ENCODE data around the gene PHB1.

DNA sequence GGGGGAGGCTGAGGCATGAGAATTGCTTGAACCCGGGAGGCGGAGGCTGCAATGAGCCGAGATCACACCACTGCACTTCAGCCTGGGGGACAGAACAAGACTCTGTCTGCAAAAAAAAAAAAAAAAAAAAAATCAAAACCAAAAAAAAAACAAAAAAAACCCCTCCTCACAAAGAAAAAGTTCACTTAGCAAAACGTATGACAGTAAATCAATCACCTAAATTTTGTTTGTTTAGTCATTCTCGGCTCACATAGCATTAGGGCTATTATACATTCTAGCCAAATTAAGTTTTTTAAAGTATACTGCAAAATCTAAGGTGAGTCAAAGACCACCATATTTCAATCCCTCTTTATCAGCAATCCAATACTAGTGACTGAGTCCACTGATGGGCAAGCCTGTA is 58.4 kb downstream of the PHB1 start:
- TF ChIP-seq, protein P1, sequence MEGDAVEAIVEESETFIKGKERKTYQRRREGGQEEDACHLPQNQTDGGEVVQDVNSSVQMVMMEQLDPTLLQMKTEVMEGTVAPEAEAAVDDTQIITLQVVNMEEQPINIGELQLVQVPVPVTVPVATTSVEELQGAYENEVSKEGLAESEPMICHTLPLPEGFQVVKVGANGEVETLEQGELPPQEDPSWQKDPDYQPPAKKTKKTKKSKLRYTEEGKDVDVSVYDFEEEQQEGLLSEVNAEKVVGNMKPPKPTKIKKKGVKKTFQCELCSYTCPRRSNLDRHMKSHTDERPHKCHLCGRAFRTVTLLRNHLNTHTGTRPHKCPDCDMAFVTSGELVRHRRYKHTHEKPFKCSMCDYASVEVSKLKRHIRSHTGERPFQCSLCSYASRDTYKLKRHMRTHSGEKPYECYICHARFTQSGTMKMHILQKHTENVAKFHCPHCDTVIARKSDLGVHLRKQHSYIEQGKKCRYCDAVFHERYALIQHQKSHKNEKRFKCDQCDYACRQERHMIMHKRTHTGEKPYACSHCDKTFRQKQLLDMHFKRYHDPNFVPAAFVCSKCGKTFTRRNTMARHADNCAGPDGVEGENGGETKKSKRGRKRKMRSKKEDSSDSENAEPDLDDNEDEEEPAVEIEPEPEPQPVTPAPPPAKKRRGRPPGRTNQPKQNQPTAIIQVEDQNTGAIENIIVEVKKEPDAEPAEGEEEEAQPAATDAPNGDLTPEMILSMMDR (IDR thresholded peaks at IDR 0.05) = no peak
- TF ChIP-seq POLR2A (IDR thresholded peaks at IDR 0.05) = no peak
